ENCODE measurements around the gene GAS6. TPM values are rescaled to one million over a fixed set of nuclear protein-coding genes. Genes with fewer than 3 reads are reported as not detected.

The GAS6 gene
- total RNA-seq, 1 donor from 2014 or later: 47.6 TPM

DNA sequence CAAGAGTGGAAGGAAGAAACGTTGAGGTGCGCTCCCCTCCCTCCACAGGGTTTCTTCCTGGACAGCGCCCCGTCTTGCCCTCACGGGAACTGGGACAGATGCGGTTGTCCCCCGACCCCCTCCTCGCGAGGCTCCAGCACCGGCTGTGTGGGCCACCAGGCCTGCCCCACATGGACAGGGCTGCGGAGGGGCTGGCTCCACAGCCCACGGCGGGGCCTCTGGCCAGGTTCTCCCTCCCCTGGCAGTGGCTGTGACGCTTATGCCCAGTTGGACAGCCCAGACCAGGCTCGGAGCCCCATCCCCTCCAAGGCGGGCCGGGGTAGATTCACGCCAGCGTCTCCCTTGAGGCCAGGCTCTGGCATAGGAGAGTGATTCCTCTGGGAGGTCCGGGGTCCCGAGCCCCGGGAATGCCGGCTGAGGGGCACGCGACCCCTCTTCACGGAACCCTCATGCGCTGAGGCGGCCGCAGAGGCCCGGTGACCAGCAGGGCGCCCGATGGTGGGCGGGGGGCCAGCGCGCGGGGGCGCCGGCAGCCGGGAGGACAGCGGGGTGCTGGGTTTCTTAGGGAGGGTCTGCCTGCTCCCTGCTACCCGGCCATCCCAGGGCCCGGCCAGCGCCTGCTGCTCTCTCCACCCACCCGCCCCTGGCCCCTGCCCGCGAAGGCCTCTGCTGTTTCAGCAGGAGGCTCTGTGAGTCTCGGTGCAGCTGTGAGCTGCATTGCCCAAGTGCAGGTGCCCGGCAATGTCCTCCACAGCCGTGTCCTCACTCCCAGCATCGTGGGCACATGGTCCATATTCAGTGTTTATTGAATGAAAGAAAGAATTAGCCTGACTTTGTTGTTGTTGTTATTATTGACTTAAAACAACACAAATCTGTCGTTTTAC, 20.3 kb upstream of the GAS6 start:
- no peak overlapping the region for H3K4me3 Mint-ChIP-seq (ENCODE audit: unreplicated experiment)
- no peak for DNase-seq
- H3K27me3 Mint-ChIP-seq (ENCODE audit: unreplicated experiment): peaks cover 4% of the 10 kb centered on the region
- H3K27ac Mint-ChIP-seq (ENCODE audit: unreplicated experiment): no peak overlapping the region
- no peaks in the 10 kb centered on the region for H3K36me3 Mint-ChIP-seq (ENCODE audit: unreplicated experiment)
- TF ChIP-seq CTCF (IDR thresholded peaks at IDR 0.05; ENCODE audit: partially characterized antibody, unreplicated experiment): no peak
- peaks cover 4% of the 10 kb centered on the region for H3K4me1 Mint-ChIP-seq (ENCODE audit: low read depth, unreplicated experiment)
- H3K9me3 Mint-ChIP-seq (ENCODE audit: unreplicated experiment): peaks cover 4% of the 10 kb centered on the region

GRCh38 chr13:113883314-113883811, 19.5 kb upstream of the GAS6 start:
- Mint-ChIP-seq H3K4me3 (ENCODE audit: unreplicated experiment) (no peak overlapping the region), H3K36me3 (ENCODE audit: unreplicated experiment) (no peaks in the 10 kb centered on the region), H3K9me3 (ENCODE audit: unreplicated experiment) (peaks cover 4% of the 10 kb centered on the region), H3K4me1 (ENCODE audit: low read depth, unreplicated experiment) (peaks cover 6% of the 10 kb centered on the region), H3K27me3 (ENCODE audit: unreplicated experiment) (peaks cover 4% of the 10 kb centered on the region), H3K27ac (ENCODE audit: unreplicated experiment) (no peak overlapping the region)
- DNase-seq: no peak
- no peak for TF ChIP-seq CTCF (IDR thresholded peaks at IDR 0.05; ENCODE audit: partially characterized antibody, unreplicated experiment)

GRCh38 chr13:113882716-113883115, 18.8 kb upstream of the GAS6 start:
- no peak for DNase-seq
- no peak for TF ChIP-seq CTCF (IDR thresholded peaks at IDR 0.05; ENCODE audit: partially characterized antibody, unreplicated experiment)
- Mint-ChIP-seq H3K27me3 (ENCODE audit: unreplicated experiment) (peaks cover 4% of the 10 kb centered on the region), H3K27ac (ENCODE audit: unreplicated experiment) (no peak overlapping the region), H3K36me3 (ENCODE audit: unreplicated experiment) (no peaks in the 10 kb centered on the region), H3K4me3 (ENCODE audit: unreplicated experiment) (no peak overlapping the region), H3K9me3 (ENCODE audit: unreplicated experiment) (peaks cover 4% of the 10 kb centered on the region), H3K4me1 (ENCODE audit: low read depth, unreplicated experiment) (peaks cover 6% of the 10 kb centered on the region)

DNA sequence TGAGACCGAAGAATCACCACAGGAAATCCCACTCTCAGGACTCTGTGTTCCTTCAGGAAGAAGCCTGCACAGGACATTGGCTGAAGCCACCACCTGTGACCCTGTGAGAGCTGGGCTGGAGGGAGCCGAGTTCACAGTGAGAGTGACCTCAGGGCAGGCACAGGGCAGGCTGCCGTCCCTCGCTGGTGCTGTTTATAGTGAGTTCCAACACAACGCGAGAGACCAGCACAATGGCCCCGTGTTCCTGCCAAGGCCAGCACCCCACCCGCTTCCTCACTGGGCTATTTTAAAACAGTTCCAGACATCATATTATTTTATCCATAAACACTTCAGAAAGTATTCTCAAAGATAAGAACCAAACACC, 18.4 kb upstream of the GAS6 start:
- Mint-ChIP-seq H3K36me3 (ENCODE audit: unreplicated experiment) (no peaks in the 10 kb centered on the region), H3K4me3 (ENCODE audit: unreplicated experiment) (no peak overlapping the region), H3K9me3 (ENCODE audit: unreplicated experiment) (peaks cover 3% of the 10 kb centered on the region), H3K27me3 (ENCODE audit: unreplicated experiment) (peaks cover 4% of the 10 kb centered on the region), H3K27ac (ENCODE audit: unreplicated experiment) (no peak overlapping the region), H3K4me1 (ENCODE audit: low read depth, unreplicated experiment) (peaks cover 6% of the 10 kb centered on the region)
- DNase-seq: no peak
- no peak for TF ChIP-seq CTCF (IDR thresholded peaks at IDR 0.05; ENCODE audit: partially characterized antibody, unreplicated experiment)

DNA sequence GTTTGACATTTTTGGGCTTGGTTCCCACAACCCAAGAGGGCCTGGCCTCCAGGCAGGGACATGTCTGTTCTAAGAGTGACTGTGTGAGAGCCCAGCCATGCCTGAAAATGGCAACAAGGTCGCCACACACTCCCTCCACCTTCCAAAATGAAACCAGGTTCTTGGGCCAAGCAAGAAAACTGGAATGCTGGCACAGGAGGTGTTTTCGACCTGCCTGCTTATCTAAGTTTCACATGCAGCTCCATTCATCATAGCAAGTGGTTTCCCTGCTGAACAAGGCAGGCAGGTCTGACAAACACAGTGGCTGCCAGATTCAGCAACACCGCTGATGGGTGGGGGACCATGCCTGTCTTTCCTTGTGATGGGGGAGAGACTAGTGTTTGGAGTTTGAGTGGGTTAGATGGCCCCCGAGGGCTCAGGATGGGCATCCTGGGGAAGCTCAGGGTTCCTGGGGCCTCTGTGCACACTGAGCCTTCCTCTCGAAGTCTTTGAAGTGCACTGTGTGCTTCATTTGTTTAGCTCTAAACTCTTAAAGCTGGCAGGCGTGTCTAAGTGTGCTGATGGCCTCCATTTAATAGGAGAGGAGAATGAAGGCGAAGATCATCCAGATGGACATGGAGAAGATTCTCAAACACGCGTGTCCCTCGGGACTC, 17.9 kb upstream of the GAS6 start:
- H3K4me3 Mint-ChIP-seq (ENCODE audit: unreplicated experiment): no peak overlapping the region
- H3K36me3 Mint-ChIP-seq (ENCODE audit: unreplicated experiment): no peaks in the 10 kb centered on the region
- DNase-seq: no peak
- no peak overlapping the region for H3K27ac Mint-ChIP-seq (ENCODE audit: unreplicated experiment)
- H3K9me3 Mint-ChIP-seq (ENCODE audit: unreplicated experiment): peaks cover 3% of the 10 kb centered on the region
- H3K4me1 Mint-ChIP-seq (ENCODE audit: low read depth, unreplicated experiment): peaks cover 6% of the 10 kb centered on the region
- TF ChIP-seq CTCF (IDR thresholded peaks at IDR 0.05; ENCODE audit: partially characterized antibody, unreplicated experiment): no peak
- H3K27me3 Mint-ChIP-seq (ENCODE audit: unreplicated experiment): peaks cover 4% of the 10 kb centered on the region

All from glutamatergic neuron (in vitro differentiated cells).